Right lobe of liver (tissue), 6 donors: Measurements from ENCODE around the gene ZNF385B. TPM values are rescaled to one million over a fixed set of nuclear protein-coding genes. Genes with fewer than 3 reads are reported as not detected.

Experiments
- ATAC-seq, 4 donors: fragments of 200-7000 bp; cut with Tn5 transposase; one replicate each; pipeline ENCODE4 v1.9.1; 2020; ENCODE audit warnings: mild to moderate bottlenecking in 4 of 4, moderate library complexity in 4 of 4
- DNase-seq, 3 donors: peaks; one replicate each; pipeline ENCODE4 v3.0.0-alpha.2; 2020
- H3K27ac ChIP-seq, 3 donors: fragments of 200-600 bp; one replicate each; pipeline ENCODE4 v1.8.0; 2022
- H3K27me3 ChIP-seq, 2 donors: fragments of 200-600 bp; one replicate each; pipeline ENCODE4 v1.8.0; 2022
- H3K36me3 ChIP-seq, 4 donors: fragments of 200-600 bp; sonication (generic) in 1 of 4; one replicate each; pipeline versions ENCODE4 v1.5.1 to v1.8.0; 2017 to 2022; ENCODE audit warnings: control low read depth in 1 of 4
- H3K4me1 ChIP-seq, 4 donors: fragments of 200-600 bp; sonication (generic) in 1 of 4; one replicate each; pipeline versions ENCODE4 v1.5.1 to v1.8.0; 2017 to 2022; ENCODE audit warnings: control low read depth in 1 of 4
- H3K4me3 ChIP-seq, 3 donors: fragments of 200-600 bp; one replicate each; pipeline ENCODE4 v1.8.0; 2022
- H3K9me3 ChIP-seq, 4 donors: fragments of 200-600 bp; sonication (generic) in 1 of 4; one replicate each; pipeline versions ENCODE4 v1.5.1 to v1.8.0; 2017 to 2022; ENCODE audit warnings: control low read depth in 1 of 4
- CTCF ChIP-seq, 4 donors: fragments of 200-600 bp in 3 of 4; fragments of 450-650 bp in 1 of 4; IDR thresholded peaks; one replicate each; pipeline versions ENCODE4 v1.5.1 to v1.8.0; 2016 to 2022; ENCODE audit warnings: antibody characterized with exemption in 4 of 4, mild to moderate bottlenecking in 2 of 4
- POLR2A ChIP-seq: fragments of 450-650 bp; IDR thresholded peaks from one replicate; pipeline ENCODE4 v1.6.1; 2017; ENCODE audit warnings: antibody characterized with exemption, mild to moderate bottlenecking
- WGBS: methylation state at CpG from one replicate; pipeline ENCODE4 v1.1.6; 2018; ENCODE audit warnings: low coverage, low lambda C conversion rate; ENCODE audit not compliant: insufficient coverage; ENCODE audit errors: missing lambda C conversion rate; 5-methylcytosine and 5-hydroxymethylcytosine counted together
- intact Hi-C, 2 donors: fragments of 100-400 bp; cut with DNase I; formaldehyde crosslinking; loops; one replicate each; pipeline versions ENCODE4 v1.11.2 to v1.14.1; 2022
- total RNA-seq, 6 experiments: library from RNA; depleted of rRNA in 2 of 6; stranded (reverse); fragments of >200 nt in 2 of 6; fragmentation: NEBNext Ultra II Directional in 3 of 6; extraction: Animal tissue kit (Norgen Biotek cat#: 25700) in 3 of 6; gene quantifications; one replicate each; pipeline versions ENCODE4 v1.1.0 to v1.2.4, GENCODE V29; 2016 to 2023
- donor health status: DM: no; HTN: yes; CAD: no.
- donor health status: DM: no; HTN: no; CAD: no.
- donor health status: DM: no; HTN: no; CAD: no.
- donor health status: DM: no; HTN: yes; CAD: no.
- donor health status: DM: no; HTN: yes; CAD: no.

ZNF385B gene
- total RNA-seq, 6 experiments from 2014 or later = 3.9 to 15.7 (median 5.9) TPM

- no peaks in the 10 kb centered on the region for H3K36me3 ChIP-seq
- H3K4me1 ChIP-seq = no peaks in the 10 kb centered on the region
- H3K9me3 ChIP-seq = no peaks in the 10 kb centered on the region
- no peak overlapping the region for H3K4me3 ChIP-seq
- H3K27me3 ChIP-seq = no peaks in the 10 kb centered on the region
- WGBS = 74% methylated on average over 3 of the region's 3 CpGs
- ATAC-seq (peak in 1 of 4 donors; percentile 39), DNase-seq (no peak)
- no peak overlapping the region for H3K27ac ChIP-seq
- intact Hi-C loops = no loop called here
- TF ChIP-seq CTCF (IDR thresholded peaks at IDR 0.05) (no peak), POLR2A (no peak)
These were observed 238.6 kb downstream of the ZNF385B start for GRCh38 chr2:179622635-179623300.

- intact Hi-C loops = no loop called here
- Histone ChIP-seq H3K36me3 (no peaks in the 10 kb centered on the region), H3K4me3 (no peak overlapping the region), H3K9me3 (no peaks in the 10 kb centered on the region), H3K4me1 (no peaks in the 10 kb centered on the region), H3K27me3 (no peaks in the 10 kb centered on the region), H3K27ac (no peak overlapping the region)
- ATAC-seq = no peak
- no peak for TF ChIP-seq POLR2A
- TF ChIP-seq CTCF (IDR thresholded peaks at IDR 0.05) = no peak
- DNase-seq = no peak
- WGBS = 60% methylated on average over 1 of the region's 1 CpG
These were observed 239.3 kb downstream of the ZNF385B start for GRCh38 chr2:179622112-179622511.

- H3K4me3 ChIP-seq = no peak overlapping the region
- no peak for TF ChIP-seq POLR2A
- peak; percentile 39 to 80 (median 57) for ATAC-seq
- WGBS = 47% methylated on average over 1 of the region's 1 CpG
- no peak for DNase-seq
- no peaks in the 10 kb centered on the region for H3K27me3 ChIP-seq
- no peak overlapping the region for H3K27ac ChIP-seq
- intact Hi-C loops = no loop called here
- no peaks in the 10 kb centered on the region for H3K9me3 ChIP-seq
- no peaks in the 10 kb centered on the region for H3K4me1 ChIP-seq
- no peaks in the 10 kb centered on the region for H3K36me3 ChIP-seq
These were observed 241.4 kb downstream of the ZNF385B start for GRCh38 chr2:179619947-179620467.

GRCh38 chr2:179614121-179614520, 247.3 kb downstream of the ZNF385B start:
- Histone ChIP-seq H3K27me3 (no peaks in the 10 kb centered on the region), H3K9me3 (no peaks in the 10 kb centered on the region), H3K4me1 (no peaks in the 10 kb centered on the region), H3K4me3 (no peak overlapping the region), H3K27ac (no peak overlapping the region), H3K36me3 (no peaks in the 10 kb centered on the region)
- intact Hi-C loops = no loop called here
- ATAC-seq = no peak
- TF ChIP-seq POLR2A = no peak
- TF ChIP-seq CTCF (IDR thresholded peaks at IDR 0.05) = no peak
- 89% methylated on average over 2 of the region's 3 CpGs for WGBS
- DNase-seq = no peak

- H3K36me3 ChIP-seq = no peaks in the 10 kb centered on the region
- ATAC-seq = no peak
- TF ChIP-seq POLR2A = no peak
- no peak for TF ChIP-seq CTCF (IDR thresholded peaks at IDR 0.05)
These were observed 247.7 kb downstream of the ZNF385B start for GRCh38 chr2:179613701-179614100.

More at GRCh38 chr2:179613701-179614100, 247.7 kb downstream of the ZNF385B start:
- Histone ChIP-seq H3K27ac (no peak overlapping the region), H3K4me3 (no peak overlapping the region), H3K4me1 (no peaks in the 10 kb centered on the region), H3K9me3 (no peaks in the 10 kb centered on the region), H3K27me3 (no peaks in the 10 kb centered on the region)
- intact Hi-C loops = no loop called here
- WGBS = 71% methylated on average over 3 of the region's 4 CpGs
- DNase-seq = no peak
